GM19324 (cell line): ENCODE measurements around the gene CXCL6.

Source experiments
- ATAC-seq: cut with Tn5 transposase; IDR thresholded peaks from one replicate; pipeline ENCODE4 v1.9.1; 2021; ENCODE audit warnings: mild to moderate bottlenecking, moderate library complexity; ENCODE audit not compliant: unreplicated experiment, low FRiP score

Gene CXCL6

GRCh38 chr4:73841243-73841925 is 4.9 kb downstream of the CXCL6 start:
- no peak for ATAC-seq

- ATAC-seq: no peak
These were observed 6.2 kb downstream of the CXCL6 start for GRCh38 chr4:73842696-73843095.

GRCh38 chr4:73843369-73843768 is 6.9 kb downstream of the CXCL6 start:
- no peak for ATAC-seq

- no peak for ATAC-seq
These were observed 7.9 kb downstream of the CXCL6 start for GRCh38 chr4:73844345-73844744.

GRCh38 chr4:73844806-73845205 is 8.3 kb downstream of the CXCL6 start:
- no peak for ATAC-seq

- ATAC-seq: no peak
These were observed 11.2 kb downstream of the CXCL6 start for GRCh38 chr4:73847526-73848182.

- no peak for ATAC-seq
These were observed 11.8 kb downstream of the CXCL6 start for GRCh38 chr4:73848183-73848777.

GRCh38 chr4:73850261-73850970 is 13.9 kb downstream of the CXCL6 start:
- no peak for ATAC-seq

- ATAC-seq: no peak
These were observed 14.8 kb downstream of the CXCL6 start for GRCh38 chr4:73851293-73851692.

- no peak for ATAC-seq
These were observed 16.3 kb downstream of the CXCL6 start for GRCh38 chr4:73852771-73853170.

- no peak for ATAC-seq
These were observed 16.8 kb downstream of the CXCL6 start, which contains the start of gene PF4V1 for GRCh38 chr4:73853246-73853704. TSS of gene PF4V1 (plus strand) at chr4:73853296. CDS start at chr4:73853363, 67 bp downstream.

GRCh38 chr4:73853718-73854473 is 17.4 kb downstream of the CXCL6 start:
- ATAC-seq: no peak

GRCh38 chr4:73855406-73855805 is 18.9 kb downstream of the CXCL6 start:
- ATAC-seq: no peak

GRCh38 chr4:73856518-73856917 is 20.0 kb downstream of the CXCL6 start:
- no peak for ATAC-seq

GRCh38 chr4:73859614-73860088 is 23.2 kb downstream of the CXCL6 start:
- ATAC-seq: no peak

- ATAC-seq: no peak
These were observed 23.7 kb downstream of the CXCL6 start for GRCh38 chr4:73860181-73860580.

- no peak for ATAC-seq
These were observed 24.4 kb downstream of the CXCL6 start for GRCh38 chr4:73860917-73861316.

- ATAC-seq: no peak
These were observed 25.8 kb downstream of the CXCL6 start for GRCh38 chr4:73862322-73862721.

- no peak for ATAC-seq
These were observed 27.9 kb downstream of the CXCL6 start for GRCh38 chr4:73864365-73864764.

GRCh38 chr4:73864961-73865360 is 28.5 kb downstream of the CXCL6 start:
- no peak for ATAC-seq
